HG03469 (cell line): ENCODE results near the gene CRB3.

Source experiments
- ATAC-seq: cut with Tn5 transposase; IDR thresholded peaks from one replicate; pipeline ENCODE4 v1.9.1; 2021; ENCODE audit warnings: mild to moderate bottlenecking, moderate library complexity, moderate number of reproducible peaks; ENCODE audit not compliant: unreplicated experiment

The CRB3 gene

GRCh38 chr19:6431891-6432290, 32.2 kb upstream of the CRB3 start:
- ATAC-seq, result no peak

GRCh38 chr19:6433165-6433564, 30.9 kb upstream of the CRB3 start:
- no peak for ATAC-seq

GRCh38 chr19:6433663-6434062, 30.4 kb upstream of the CRB3 start, which contains the start of gene SLC25A41:
TSS of gene SLC25A41 (minus strand) at chr19:6433763. CDS start at chr19:6433693, 70 bp downstream.
- ATAC-seq, result no peak

GRCh38 chr19:6439743-6440142, 24.3 kb upstream of the CRB3 start:
- ATAC-seq, result no peak

- ATAC-seq, result no peak
Observed at GRCh38 chr19:6440905-6441304, 23.2 kb upstream of the CRB3 start.

GRCh38 chr19:6442087-6442688, 21.9 kb upstream of the CRB3 start:
- ATAC-seq, result no peak

GRCh38 chr19:6443986-6444385, 20.1 kb upstream of the CRB3 start:
- no peak for ATAC-seq

GRCh38 chr19:6446452-6446851, 17.6 kb upstream of the CRB3 start:
- ATAC-seq, result no peak

GRCh38 chr19:6448045-6448444, 16.0 kb upstream of the CRB3 start:
- no peak for ATAC-seq

- ATAC-seq, result no peak
Observed at GRCh38 chr19:6450166-6450565, 13.9 kb upstream of the CRB3 start.

- ATAC-seq, result no peak
Observed at GRCh38 chr19:6451583-6452222, 12.4 kb upstream of the CRB3 start.

- no peak for ATAC-seq
Observed at GRCh38 chr19:6452223-6452614, 11.9 kb upstream of the CRB3 start.

- ATAC-seq, result no peak
Observed at GRCh38 chr19:6452899-6453298, 11.2 kb upstream of the CRB3 start.

GRCh38 chr19:6453951-6454565, 10.0 kb upstream of the CRB3 start:
- no peak for ATAC-seq

- no peak for ATAC-seq
Observed at GRCh38 chr19:6455924-6456323, 8.1 kb upstream of the CRB3 start.

GRCh38 chr19:6457958-6458694, 5.9 kb upstream of the CRB3 start:
- ATAC-seq, result no peak

GRCh38 chr19:6458695-6459261, 5.3 kb upstream of the CRB3 start:
- ATAC-seq, result no peak

GRCh38 chr19:6459262-6460098, 4.6 kb upstream of the CRB3 start, which contains the start of gene SLC25A23:
TSS of gene SLC25A23 (minus strand) at chr19:6459792. CDS start at chr19:6459628, 164 bp downstream.
- ATAC-seq, result peak; percentile 13

- ATAC-seq, result peak; percentile 46
Observed at GRCh38 chr19:6460099-6460884, 3.8 kb upstream of the CRB3 start.

GRCh38 chr19:6465006-6465405, 935 bp downstream of the CRB3 start:
- ATAC-seq, result no peak
